Renal pelvis (tissue), 4 donors: ENCODE measurements around the gene ENPEP. TPM values are rescaled to one million over a fixed set of nuclear protein-coding genes. Genes with fewer than 3 reads are reported as not detected.
"Not testable (repeated sequence)": the region's sequence is repeated elsewhere in the genome, so short reads cannot be mapped to it uniquely, and the experiment has no call there.

Source experiments
- DNase-seq: peaks from one replicate; pipeline ENCODE4 v3.0.0-alpha.2; 2013
- polyA plus RNA-seq, 3 donors: library from polyadenylated mRNA; unstranded; fragments of 120-200 nt; gene quantifications; one replicate each; pipeline ENCODE4 v1.2.1, GENCODE V29; 2013; ENCODE audit not compliant: insufficient read length in 3 of 3

ENPEP gene
- polyA plus RNA-seq, 3 donors = 160 to 199 (median 185) TPM

DNA sequence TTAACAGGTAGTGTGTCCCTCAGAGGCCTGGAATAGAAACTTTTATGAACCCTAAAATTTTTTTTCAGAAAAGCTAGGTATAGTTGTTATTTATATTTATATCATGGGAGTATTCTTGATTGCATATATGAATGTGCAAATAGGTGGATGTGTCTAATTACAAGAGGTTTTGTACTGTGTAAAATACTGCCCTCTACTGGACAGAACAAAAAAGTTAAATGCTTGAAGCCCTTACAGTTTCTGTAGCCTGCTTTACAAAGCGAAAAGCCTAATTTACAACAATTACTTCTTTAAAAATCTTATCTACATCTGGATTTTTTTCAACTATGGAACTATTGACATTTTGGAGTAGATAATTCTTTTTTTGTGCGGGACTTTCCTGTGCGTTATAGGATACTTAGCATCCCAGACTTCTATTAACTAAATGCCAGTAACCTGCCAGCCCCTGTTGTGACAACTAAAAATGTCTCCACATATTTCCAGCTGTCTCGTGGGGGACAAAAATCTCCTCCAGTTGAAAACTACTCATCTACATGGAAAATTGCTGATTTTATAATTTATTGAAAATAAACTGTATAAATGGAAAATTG is 35.1 kb downstream of the ENPEP start:
- peak; percentile 67 for DNase-seq

DNA sequence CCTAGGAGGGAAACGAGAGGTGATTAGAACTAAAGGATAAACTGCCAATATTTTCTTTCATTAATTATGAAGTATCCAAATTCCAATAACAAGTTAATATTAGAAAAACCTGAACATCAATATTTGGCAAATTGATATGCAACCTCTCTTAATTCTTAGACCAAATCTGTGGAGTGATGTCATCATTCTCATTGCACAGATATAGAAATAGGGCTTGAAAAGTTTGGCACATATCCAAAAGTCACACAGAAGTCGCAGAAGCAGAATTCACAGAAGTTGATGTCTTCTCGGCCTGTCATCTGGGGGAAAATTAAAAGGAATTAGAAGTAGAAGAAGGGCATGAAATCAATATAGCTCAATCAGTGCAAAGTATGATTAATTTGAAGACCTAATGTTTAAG is 36.9 kb downstream of the ENPEP start:
- no peak for DNase-seq

- peak; percentile 20 for DNase-seq
These were observed 39.0 kb downstream of the ENPEP start for GRCh38 chr4:110514889-110515479.

DNA sequence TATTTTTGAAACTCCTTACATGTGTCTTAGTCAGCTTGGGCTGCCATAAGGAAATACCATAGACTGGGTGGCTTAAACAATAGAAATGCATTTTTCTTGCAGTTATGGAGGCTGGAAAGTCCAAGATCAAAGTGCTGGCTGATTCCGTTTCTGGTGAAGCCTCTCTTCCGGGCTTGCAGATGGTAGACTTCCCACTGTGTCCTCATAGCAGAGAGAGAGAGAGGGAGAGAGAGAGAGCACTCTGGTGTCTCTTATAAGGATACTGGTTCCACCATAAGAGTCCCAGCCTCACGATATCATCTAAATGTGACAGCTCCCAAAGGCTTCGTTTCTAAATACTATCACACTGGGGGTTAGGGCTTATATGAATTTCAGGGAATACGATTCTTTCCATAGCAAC is 39.7 kb downstream of the ENPEP start:
- no peak for DNase-seq

DNA sequence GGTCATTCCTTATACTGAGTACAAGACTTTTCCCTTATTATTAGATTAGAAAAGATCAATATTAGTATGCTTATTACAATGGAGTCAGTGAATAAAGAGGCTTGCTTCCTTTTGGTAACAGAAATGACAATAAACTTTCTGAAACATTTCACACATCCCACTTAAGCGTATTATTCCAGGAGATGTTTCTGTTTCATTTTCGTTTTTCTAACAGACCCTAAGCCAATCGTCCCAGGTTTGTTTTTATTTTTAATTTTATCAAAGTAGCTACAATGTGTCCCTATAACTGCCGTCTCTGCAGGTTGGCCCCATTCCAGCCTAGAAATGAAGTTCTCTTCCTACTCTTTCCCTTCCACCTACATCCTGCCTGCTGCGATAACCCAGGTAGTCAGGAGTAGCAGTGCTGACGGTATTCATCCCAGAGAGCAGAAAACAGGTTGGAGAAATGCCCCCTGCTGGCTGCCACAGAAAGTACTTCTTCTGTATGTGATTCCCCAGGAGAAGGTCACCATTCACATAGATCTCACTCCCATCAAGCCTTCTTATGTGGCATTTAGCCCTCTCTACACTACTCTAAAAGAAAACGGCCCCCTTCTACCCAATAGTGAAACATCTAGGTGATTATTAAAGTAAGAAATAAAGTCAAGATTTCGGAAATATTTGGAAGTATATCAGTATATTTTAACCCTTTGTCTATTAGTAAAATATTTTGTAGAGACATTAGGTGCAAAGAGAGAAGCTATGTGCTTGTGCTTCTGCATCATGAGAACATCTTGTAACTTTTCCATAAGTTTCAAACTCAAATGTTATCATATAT is 40.4 kb downstream of the ENPEP start:
- peak; percentile 58 for DNase-seq

- DNase-seq = no peak
These were observed 43.0 kb downstream of the ENPEP start for GRCh38 chr4:110518889-110519490.

- no peak for DNase-seq
These were observed 44.9 kb downstream of the ENPEP start for GRCh38 chr4:110520886-110521285.

DNA sequence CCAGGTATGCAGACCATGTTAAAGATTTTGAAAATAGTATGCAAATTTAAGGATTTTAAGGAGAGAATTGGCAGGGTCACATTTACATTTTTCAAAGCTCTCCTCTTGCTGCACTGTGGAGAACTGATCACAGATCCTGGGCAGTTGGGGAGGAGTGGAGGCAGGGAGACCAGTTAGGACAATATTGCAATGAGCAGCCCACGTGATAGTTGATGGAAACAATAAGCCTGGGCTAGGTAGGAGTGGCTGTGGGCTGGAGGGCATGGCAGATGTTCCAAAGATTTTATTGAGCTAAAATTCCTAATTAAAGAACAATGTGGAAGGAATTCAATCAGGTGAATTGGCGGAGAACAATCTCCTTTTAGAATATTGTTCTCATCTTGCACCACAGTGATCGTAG is 50.6 kb downstream of the ENPEP start:
- no peak for DNase-seq

GRCh38 chr4:110527156-110527555 is 51.2 kb downstream of the ENPEP start:
- DNase-seq = no peak

- DNase-seq = no peak
These were observed 57.1 kb downstream of the ENPEP start for GRCh38 chr4:110532901-110533589.

GRCh38 chr4:110533590-110533910 is 57.6 kb downstream of the ENPEP start:
- no peak for DNase-seq

GRCh38 chr4:110533940-110534339 is 58.0 kb downstream of the ENPEP start:
- no peak for DNase-seq

DNA sequence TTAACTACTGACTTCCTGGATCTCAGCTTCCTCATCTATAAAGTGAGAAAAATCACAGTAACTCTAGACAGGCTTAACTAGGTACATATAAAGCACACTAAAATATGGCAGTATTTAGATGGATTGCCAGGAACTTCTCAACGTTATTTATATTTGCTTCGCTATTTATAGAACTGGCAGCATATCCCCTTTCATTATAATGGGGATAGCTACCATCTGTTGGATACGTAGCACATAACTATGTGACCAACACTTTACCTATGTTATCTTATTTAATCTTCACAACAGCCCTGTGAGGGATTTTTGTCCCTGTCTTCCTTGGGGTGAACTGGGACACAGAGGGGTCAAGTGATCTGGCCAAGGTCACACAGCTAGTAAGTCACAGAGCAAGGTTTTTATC is 64.6 kb downstream of the ENPEP start:
- peak; percentile 19 for DNase-seq

- DNase-seq = no peak
These were observed 65.1 kb downstream of the ENPEP start for GRCh38 chr4:110540982-110541451.

DNA sequence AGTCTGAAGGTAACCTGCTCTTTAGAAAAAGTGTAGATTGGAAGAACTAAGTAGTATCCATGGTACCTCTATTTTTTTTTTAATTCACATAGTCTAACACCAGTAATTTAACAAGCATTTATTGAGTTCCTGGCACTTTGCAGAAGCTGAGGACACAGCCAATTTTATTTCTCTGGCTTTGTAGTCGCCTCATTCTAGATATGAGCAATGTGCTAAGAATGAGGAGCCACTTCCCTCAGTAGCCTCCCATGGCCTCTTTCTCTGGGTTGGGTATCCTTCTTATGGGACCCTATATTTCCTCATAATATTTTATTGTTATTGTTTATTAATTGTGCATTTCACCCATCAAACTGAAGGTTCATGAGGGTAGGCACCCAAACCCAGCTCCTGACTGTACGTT is 67.6 kb downstream of the ENPEP start:
- DNase-seq = no peak

DNA sequence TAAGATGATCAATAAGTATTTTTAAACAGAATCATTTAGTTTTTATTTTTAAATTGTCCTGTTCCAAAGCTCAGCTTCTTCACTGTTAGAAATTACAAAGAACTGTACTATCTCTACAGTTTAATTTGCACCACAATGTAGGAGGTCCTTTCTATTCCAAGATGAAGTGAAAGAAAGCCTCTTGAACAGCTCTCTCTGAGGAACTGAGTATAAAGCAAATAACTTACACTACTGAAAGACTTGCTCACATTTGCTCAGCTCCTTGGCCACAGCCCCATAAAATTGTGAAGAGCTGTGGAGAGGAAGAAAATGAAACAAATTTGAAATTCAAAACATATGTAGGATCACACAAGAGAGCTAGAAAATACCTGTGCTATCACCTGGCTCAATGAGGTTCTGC is 68.6 kb downstream of the ENPEP start:
- DNase-seq = no peak

GRCh38 chr4:110550260-110550659 is 74.3 kb downstream of the ENPEP start:
- DNase-seq = no peak

GRCh38 chr4:110553197-110553596 is 77.2 kb downstream of the ENPEP start:
- DNase-seq = no peak

DNA sequence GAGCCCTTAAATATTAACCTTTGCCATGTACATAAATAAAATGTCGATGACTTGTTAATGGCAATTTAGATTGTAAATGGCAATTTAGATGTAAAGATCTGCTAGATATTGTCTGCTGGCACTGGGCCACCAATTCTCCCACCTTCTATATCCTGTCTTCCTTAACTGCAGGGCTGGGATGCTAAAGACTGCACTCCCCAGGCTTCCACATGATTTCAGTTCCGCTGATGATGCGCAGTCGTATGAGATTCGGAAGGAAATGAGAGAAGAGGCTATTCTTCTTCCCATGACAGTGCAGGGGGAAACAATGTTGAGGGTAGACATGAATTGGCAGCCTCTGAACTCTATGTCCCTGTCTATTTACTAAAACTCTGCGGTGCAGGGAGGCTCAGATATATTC is 91.3 kb downstream of the ENPEP start:
- DNase-seq = no peak

- not testable (repeated sequence) for DNase-seq
These were observed 100.7 kb downstream of the ENPEP start for GRCh38 chr4:110576696-110577095.

DNA sequence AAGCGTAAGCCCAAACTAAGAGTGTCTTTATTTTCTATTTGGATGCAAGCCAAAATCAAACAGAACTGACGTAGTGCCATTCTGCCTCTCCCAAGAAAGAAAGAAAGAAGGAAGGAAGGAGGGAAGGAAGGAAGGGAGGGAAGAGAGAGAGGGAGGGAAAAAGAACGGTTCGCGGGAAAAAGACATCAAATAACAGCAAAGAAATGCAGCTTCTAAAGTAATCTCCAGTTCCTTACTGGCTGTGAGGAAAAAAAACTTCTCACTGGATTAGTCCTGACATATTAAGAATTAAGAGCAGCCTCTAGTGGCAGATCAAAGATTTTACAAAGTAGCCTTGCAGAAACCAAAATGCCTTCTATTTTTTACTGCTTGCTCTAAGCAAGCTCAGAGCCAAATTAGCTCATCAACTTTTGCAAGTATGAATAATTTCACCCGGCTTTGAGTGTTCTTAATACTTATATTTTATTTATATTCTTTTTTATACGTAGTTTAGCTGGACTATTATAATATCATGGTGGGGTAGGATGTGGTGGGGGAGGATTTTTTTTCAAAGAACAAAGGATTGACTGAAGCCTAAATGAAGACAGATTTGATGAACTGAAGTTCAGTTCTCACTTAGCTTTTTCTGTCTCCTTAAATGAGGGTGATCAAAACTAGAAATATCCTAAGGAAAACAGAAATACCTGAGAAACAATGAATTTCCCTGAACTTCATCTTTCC is 110.3 kb downstream of the ENPEP start:
- peak; percentile 42 for DNase-seq
